Adrenal gland (tissue), 12 donors: ENCODE data around the gene AR. TPM values are rescaled to one million over a fixed set of nuclear protein-coding genes. Genes with fewer than 3 reads are reported as not detected.

Experiments
- DNase-seq, 7 donors: peaks; one replicate each; pipeline ENCODE4 v3.0.0-alpha.2; 2019 to 2020
- H3K27ac ChIP-seq, 5 donors: fragments of 200-600 bp; sonication (generic) in 4 of 5; 1 replicate in 3 of 5; 2 replicates in 2 of 5; pipeline versions ENCODE4 v1.5.1 to v1.8.0; 2016 to 2020; ENCODE audit warnings: mild to moderate bottlenecking in 1 of 5
- H3K27me3 ChIP-seq: fragments of 200-600 bp; 2 replicates; pipeline ENCODE4 v1.8.0; 2021
- H3K36me3 ChIP-seq, 2 donors: fragments of 200-600 bp; replicated peaks in 1 of 2; 1 replicate in 1 of 2; 2 replicates in 1 of 2; pipeline versions ENCODE4 v1.5.1 to v1.8.0; 2018 to 2022
- H3K4me1 ChIP-seq, 2 donors: fragments of 200-600 bp; replicated peaks in 1 of 2; 1 replicate in 1 of 2; 2 replicates in 1 of 2; pipeline versions ENCODE4 v1.5.1 to v1.8.0; 2018 to 2021
- H3K4me3 ChIP-seq, 4 donors: fragments of 200-600 bp; sonication (generic) in 3 of 4; one replicate each; pipeline ENCODE4 v1.5.1; 2016 to 2018
- H3K9me3 ChIP-seq, 3 donors: fragments of 200-600 bp; sonication (generic) in 1 of 3; replicated peaks in 1 of 3; 1 replicate in 2 of 3; 2 replicates in 1 of 3; pipeline versions ENCODE4 v1.5.1 to v1.8.0; 2016 to 2021
- POLR2A ChIP-seq, 2 donors: fragments of 450-650 bp; IDR thresholded peaks; one replicate each; pipeline ENCODE4 v1.6.1; 2017; ENCODE audit warnings: antibody characterized with exemption in 2 of 2, mild to moderate bottlenecking in 2 of 2, moderate library complexity in 1 of 2
- WGBS, 4 donors: extraction: QIAGEN DNeasy Blood & Tissue Kit in 2 of 4; methylation state at CpG; one replicate each; pipeline versions ENCODE4 v1.1.5 to v1.1.7; 2013 to 2017; 5-methylcytosine and 5-hydroxymethylcytosine counted together
- intact Hi-C, 2 donors: fragments of 100-400 bp; cut with DNase I; formaldehyde crosslinking; loops; one replicate each; pipeline versions ENCODE4 v1.14.1 to v1.15.0; 2022 to 2023
- polyA plus RNA-seq, 3 donors: library from polyadenylated mRNA; stranded (reverse); fragments of 200-250 nt in 2 of 3; fragments of 350-450 nt in 1 of 3; fragmentation: Illumina TruSeq in 1 of 3; extraction: RNeasy Lipid Tissue Mini Kit (QIAGEN cat#74804) in 1 of 3; gene quantifications; one replicate each; pipeline ENCODE4 v1.2.3, GENCODE V29; 2013 to 2014
- total RNA-seq, 9 donors: library from RNA; depleted of rRNA in 4 of 9; stranded (reverse); fragments of >200 nt in 4 of 9; fragments of 120-200 nt in 1 of 9; fragmentation: NEBNext Ultra II Directional in 1 of 9; extraction: Animal tissue kit (Norgen Biotek cat#: 25700) in 1 of 9; gene quantifications; one replicate each; pipeline versions ENCODE4 v1.1.0 to v1.2.4, GENCODE V29; 2013 to 2023
- TF ChIP-seq, protein P1 (sequence below), 6 experiments: fragments of 450-650 bp in 4 of 6; fragments of 200-600 bp in 2 of 6; sonication (generic) in 1 of 6; IDR thresholded peaks; 1 replicate in 5 of 6; 2 replicates in 1 of 6; pipeline versions ENCODE4 v1.5.1 to v1.8.0; 2016 to 2021; ENCODE audit warnings: antibody characterized with exemption in 6 of 6, mild to moderate bottlenecking in 2 of 6, moderate library complexity in 1 of 6
- donor health status: healthy with polysubstance abuse.
- donor health status: Bipolar disorder and iron deficiency.
- donor health status: DM: yes; HTN: yes; CAD: no.
- donor health status: DM: no; HTN: no; CAD: no.
- donor health status: DM: no; HTN: no; CAD: no.
- donor health status: DM: yes; HTN: yes; CAD: no.

The AR gene
- total and polyA plus RNA-seq, 12 donors = 0.64 to 7.5 (median 2.9) TPM

DNA sequence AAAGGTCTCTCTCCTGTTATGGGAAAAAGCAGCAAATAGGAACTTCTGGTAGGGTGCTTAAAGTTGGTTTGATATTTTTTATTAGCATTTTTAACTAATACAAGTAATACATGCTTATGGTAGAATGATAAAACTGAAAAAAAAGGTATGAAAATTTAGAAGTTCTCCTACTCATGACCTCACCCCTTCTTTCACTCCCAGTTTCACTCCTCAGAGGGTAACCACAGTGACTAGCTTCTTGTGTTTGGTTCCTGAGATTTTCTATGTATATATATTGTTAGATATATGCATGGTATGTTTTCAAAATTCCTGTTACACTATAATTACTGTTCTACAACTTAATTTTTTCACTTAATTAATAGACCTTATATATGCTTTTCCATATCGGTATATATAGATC, 66.5 kb downstream of the AR start:
- H3K27ac ChIP-seq = no peak overlapping the region
- H3K9me3 ChIP-seq = no peaks in the 10 kb centered on the region
- no peak for TF ChIP-seq POLR2A (IDR thresholded peaks at IDR 0.05)
- TF ChIP-seq, protein P1, sequence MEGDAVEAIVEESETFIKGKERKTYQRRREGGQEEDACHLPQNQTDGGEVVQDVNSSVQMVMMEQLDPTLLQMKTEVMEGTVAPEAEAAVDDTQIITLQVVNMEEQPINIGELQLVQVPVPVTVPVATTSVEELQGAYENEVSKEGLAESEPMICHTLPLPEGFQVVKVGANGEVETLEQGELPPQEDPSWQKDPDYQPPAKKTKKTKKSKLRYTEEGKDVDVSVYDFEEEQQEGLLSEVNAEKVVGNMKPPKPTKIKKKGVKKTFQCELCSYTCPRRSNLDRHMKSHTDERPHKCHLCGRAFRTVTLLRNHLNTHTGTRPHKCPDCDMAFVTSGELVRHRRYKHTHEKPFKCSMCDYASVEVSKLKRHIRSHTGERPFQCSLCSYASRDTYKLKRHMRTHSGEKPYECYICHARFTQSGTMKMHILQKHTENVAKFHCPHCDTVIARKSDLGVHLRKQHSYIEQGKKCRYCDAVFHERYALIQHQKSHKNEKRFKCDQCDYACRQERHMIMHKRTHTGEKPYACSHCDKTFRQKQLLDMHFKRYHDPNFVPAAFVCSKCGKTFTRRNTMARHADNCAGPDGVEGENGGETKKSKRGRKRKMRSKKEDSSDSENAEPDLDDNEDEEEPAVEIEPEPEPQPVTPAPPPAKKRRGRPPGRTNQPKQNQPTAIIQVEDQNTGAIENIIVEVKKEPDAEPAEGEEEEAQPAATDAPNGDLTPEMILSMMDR (IDR thresholded peaks at IDR 0.05) = no peak
- no peaks in the 10 kb centered on the region for H3K4me1 ChIP-seq
- no peak for DNase-seq
- intact Hi-C loops = no loop called here
- no peaks in the 10 kb centered on the region for H3K36me3 ChIP-seq
- no peaks in the 10 kb centered on the region for H3K27me3 ChIP-seq
- no peak overlapping the region for H3K4me3 ChIP-seq
- 0 to 4% (median 1%) methylated on average over 1 of the region's 1 CpG for WGBS, 4 donors

DNA sequence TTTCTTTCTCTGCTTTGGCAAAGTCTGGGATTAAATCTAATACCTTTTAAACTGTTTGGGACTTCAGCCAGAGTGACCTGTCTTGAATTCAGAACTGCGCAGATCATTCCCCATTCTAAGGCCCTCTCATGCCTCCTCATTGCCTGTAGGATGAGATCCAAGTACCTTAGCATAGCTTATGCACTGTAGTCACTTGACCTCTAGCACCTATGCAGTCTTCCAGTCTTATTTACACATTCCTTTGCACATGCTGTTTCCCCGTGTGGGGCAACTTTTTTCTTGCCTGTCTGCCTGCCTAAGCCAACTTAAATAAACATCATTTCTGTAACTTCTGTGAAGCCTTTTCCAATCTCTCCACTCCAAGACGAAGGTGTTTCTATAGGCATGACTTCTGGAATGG, 68.4 kb downstream of the AR start:
- no peak for DNase-seq
- WGBS, 4 donors = 49 to 65% (median 58%) methylated on average over 3 of the region's 3 CpGs
- Histone ChIP-seq H3K27me3 (no peaks in the 10 kb centered on the region), H3K9me3 (no peaks in the 10 kb centered on the region), H3K36me3 (no peaks in the 10 kb centered on the region), H3K4me1 (no peaks in the 10 kb centered on the region), H3K27ac (no peak overlapping the region), H3K4me3 (no peak overlapping the region)
- intact Hi-C loops = no loop called here
- TF ChIP-seq, protein P1 (IDR thresholded peaks at IDR 0.05) = no peak
- no peak for TF ChIP-seq POLR2A (IDR thresholded peaks at IDR 0.05)

DNA sequence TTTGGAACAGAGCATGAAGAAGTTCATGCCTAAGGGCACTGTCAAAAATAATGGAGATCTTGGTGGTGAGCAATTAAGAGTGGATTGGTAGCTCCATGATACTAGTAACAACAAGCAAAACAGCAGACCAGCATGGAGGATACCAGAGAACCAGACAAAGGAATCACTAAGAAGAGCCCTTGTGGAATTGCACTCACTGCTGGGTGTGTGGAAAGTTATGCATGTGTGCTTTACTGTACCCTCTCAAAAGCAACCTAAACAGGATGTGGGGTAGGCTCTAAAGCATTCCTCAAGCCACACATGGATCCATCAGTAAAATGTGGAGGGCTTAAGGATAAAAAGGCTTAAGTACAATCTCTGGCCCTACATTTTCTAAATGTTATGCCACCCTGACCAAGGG, 69.5 kb downstream of the AR start:
- no peaks in the 10 kb centered on the region for H3K4me1 ChIP-seq
- no peak for DNase-seq
- TF ChIP-seq POLR2A (IDR thresholded peaks at IDR 0.05) = no peak
- TF ChIP-seq, protein P1 (IDR thresholded peaks at IDR 0.05) = no peak
- no peak overlapping the region for H3K4me3 ChIP-seq
- intact Hi-C loops = no loop called here
- no peaks in the 10 kb centered on the region for H3K27me3 ChIP-seq
- no peak overlapping the region for H3K27ac ChIP-seq
- H3K9me3 ChIP-seq = no peaks in the 10 kb centered on the region
- H3K36me3 ChIP-seq = no peaks in the 10 kb centered on the region

DNA sequence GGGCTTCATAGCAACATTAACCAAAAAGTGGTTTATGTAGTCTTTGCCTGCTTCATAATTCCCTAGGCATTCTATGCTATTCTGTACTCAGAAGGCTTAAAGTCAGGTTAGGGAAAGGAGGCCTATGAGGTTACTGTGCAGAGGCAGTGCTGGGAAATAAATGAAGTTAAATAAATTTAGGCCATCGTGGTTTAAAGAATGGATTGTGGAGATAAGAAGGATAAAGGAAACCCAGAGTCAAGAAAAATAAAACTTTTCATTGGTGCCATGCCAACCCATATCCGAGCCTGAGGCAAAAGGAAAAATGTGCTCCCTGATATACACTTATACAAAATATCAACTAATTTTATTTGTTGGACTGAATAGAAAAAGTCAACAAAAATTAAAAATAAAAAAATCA, 70.2 kb downstream of the AR start:
- Histone ChIP-seq H3K4me1 (no peaks in the 10 kb centered on the region), H3K4me3 (no peak overlapping the region), H3K27ac (no peak overlapping the region), H3K27me3 (no peaks in the 10 kb centered on the region), H3K9me3 (no peaks in the 10 kb centered on the region), H3K36me3 (no peaks in the 10 kb centered on the region)
- no peak for DNase-seq
- TF ChIP-seq, protein P1 (IDR thresholded peaks at IDR 0.05) = no peak
- 49 to 59% (median 53%) methylated on average over 2 of the region's 2 CpGs for WGBS, 4 donors
- intact Hi-C loops = no loop called here
